Activated CD8-positive, alpha-beta T cell treated with anti-CD3 and anti-CD28 coated beads for 36 hours (primary cell): ENCODE results near the gene ACTN1. TPM values are rescaled to one million over a fixed set of nuclear protein-coding genes. Genes with fewer than 3 reads are reported as not detected.
A peak's percentile ranks its signal among the peaks of the same experiment; 100 is the strongest.

ENCODE experiments used
- ATAC-seq: fragments of 200-7000 bp; cut with Tn5 transposase; one replicate; pipeline ENCODE4 v1.10.0; 2021; ENCODE audit warnings: mild to moderate bottlenecking, moderate library complexity
- CTCF ChIA-PET: fragments of 350-600 bp; sonication (Branson Sonifier 250); formaldehyde crosslinking; loops from one replicate; lab custom pipeline; 2021; ENCODE audit warnings: antibody characterized with exemption; lab: Charles Lee
- POLR2A ChIA-PET: fragments of 350-600 bp; sonication (Branson Sonifier 250); formaldehyde crosslinking; loops from one replicate; lab custom pipeline; 2021; ENCODE audit warnings: antibody characterized with exemption; lab: Charles Lee
- DNase-seq: peaks from one replicate; pipeline ENCODE4 v3.0.0-alpha.2; 2020
- H3K27ac Mint-ChIP-seq: one replicate; pipeline ENCODE4 v1.8.0; 2021; ENCODE audit warnings: mild to moderate bottlenecking, mixed read lengths
- H3K27me3 Mint-ChIP-seq: one replicate; pipeline ENCODE4 v1.8.0; 2021; ENCODE audit warnings: mixed read lengths
- H3K36me3 Mint-ChIP-seq: one replicate; pipeline ENCODE4 v1.8.0; 2021; ENCODE audit warnings: low read depth, mixed read lengths
- H3K4me1 Mint-ChIP-seq: one replicate; pipeline ENCODE4 v1.8.0; 2021; ENCODE audit warnings: low read depth, mixed read lengths
- H3K4me3 Mint-ChIP-seq: one replicate; pipeline ENCODE4 v1.8.0; 2021; ENCODE audit warnings: mild to moderate bottlenecking, moderate library complexity, mixed read lengths
- H3K9me3 Mint-ChIP-seq: one replicate; pipeline ENCODE4 v1.8.0; 2021; ENCODE audit warnings: mixed read lengths
- intact Hi-C: fragments of 100-400 bp; cut with micrococcal nuclease; formaldehyde crosslinking; loops from one replicate; pipeline ENCODE4 v1.10.0; 2022
- total RNA-seq, 2 experiments: library from RNA; stranded (reverse); gene quantifications; one replicate each; pipeline ENCODE4 v1.2.3, GENCODE V29; 2021
- TF ChIP-seq, protein P1 (sequence below): fragments of 200-600 bp; IDR thresholded peaks from one replicate; pipeline ENCODE4 v1.8.0; 2022; ENCODE audit warnings: antibody characterized with exemption, mild to moderate bottlenecking

ACTN1 gene
- total RNA-seq, 2 experiments from 2014 or later: 214 TPM

DNA sequence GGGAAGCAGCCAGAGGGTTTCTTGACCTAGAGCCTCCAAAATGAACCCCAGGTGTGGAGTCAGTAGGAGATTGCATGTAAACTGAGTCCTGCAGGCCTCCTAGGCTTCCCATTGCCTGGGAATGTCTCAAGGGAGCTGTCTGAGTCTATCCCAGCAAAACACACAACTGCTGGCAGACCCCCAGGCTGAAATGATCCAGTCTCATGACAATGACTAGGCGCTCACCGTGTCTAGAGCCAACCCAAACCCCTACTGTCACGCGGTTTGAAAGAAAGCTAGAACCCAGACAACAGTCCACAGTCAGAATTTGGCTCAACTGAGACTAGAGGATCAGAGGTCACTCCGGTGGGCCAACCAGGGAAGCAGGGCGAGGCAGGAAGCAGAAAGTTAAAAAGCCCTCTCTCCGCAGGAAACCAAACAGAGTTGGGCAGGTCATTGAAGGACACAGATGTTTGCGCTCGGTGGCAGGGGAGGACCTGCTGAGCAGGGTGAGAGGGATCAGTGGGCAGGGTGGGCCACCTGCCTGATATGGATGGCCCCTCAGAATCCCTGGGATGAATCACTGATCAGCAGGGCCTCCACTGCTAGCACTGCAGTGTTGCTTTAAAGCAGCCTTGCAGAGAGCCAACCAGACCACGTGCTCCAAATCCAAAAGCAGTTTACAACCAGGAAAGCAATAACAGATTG lies 23.8 kb downstream of the ACTN1 start:
- H3K4me1 Mint-ChIP-seq: peaks cover 91% of the 10 kb centered on the region
- peaks cover 63% of the 10 kb centered on the region for H3K36me3 Mint-ChIP-seq
- peak overlapping the region; percentile 37 for H3K4me3 Mint-ChIP-seq
- ChIA-PET CTCF (interaction anchor here (1.1 to 1.9 kb wide), 7 partner anchors 8 to 111 kb away, joined by 3 to 13 read pairs (median 4); no protein-coding TSS in a partner anchor), POLR2A (interaction anchor here (0.7 to 5.5 kb wide), 8 partner anchors 9 to 30 kb away, joined by 3 to 40 read pairs (median 3); no protein-coding TSS in a partner anchor)
- ATAC-seq (peak; percentile 17), DNase-seq (no peak)
- intact Hi-C loops: no loop called here
- H3K9me3 Mint-ChIP-seq: no peaks in the 10 kb centered on the region
- no peaks in the 10 kb centered on the region for H3K27me3 Mint-ChIP-seq
- TF ChIP-seq, protein P1, sequence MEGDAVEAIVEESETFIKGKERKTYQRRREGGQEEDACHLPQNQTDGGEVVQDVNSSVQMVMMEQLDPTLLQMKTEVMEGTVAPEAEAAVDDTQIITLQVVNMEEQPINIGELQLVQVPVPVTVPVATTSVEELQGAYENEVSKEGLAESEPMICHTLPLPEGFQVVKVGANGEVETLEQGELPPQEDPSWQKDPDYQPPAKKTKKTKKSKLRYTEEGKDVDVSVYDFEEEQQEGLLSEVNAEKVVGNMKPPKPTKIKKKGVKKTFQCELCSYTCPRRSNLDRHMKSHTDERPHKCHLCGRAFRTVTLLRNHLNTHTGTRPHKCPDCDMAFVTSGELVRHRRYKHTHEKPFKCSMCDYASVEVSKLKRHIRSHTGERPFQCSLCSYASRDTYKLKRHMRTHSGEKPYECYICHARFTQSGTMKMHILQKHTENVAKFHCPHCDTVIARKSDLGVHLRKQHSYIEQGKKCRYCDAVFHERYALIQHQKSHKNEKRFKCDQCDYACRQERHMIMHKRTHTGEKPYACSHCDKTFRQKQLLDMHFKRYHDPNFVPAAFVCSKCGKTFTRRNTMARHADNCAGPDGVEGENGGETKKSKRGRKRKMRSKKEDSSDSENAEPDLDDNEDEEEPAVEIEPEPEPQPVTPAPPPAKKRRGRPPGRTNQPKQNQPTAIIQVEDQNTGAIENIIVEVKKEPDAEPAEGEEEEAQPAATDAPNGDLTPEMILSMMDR: no peak
- peak overlapping the region; percentile 87 for H3K27ac Mint-ChIP-seq

DNA sequence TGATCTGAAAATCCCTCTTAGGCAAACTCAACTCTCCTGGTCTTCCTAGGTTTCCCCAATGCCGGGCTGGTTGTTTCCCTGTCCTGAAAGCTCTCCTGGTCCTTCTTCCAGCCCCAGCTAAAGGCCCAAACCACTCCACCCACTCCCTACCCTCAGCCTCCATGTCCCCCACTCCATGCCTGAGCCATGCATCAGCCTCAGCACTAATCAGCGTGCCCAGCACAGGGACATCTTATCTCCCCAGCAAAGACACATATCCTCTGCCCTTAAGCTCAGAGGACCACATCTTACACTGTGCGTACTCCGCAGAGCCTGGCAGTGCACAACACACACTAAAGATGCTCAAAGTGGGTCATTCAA lies 25.9 kb downstream of the ACTN1 start:
- intact Hi-C loops: no loop called here
- Mint-ChIP-seq H3K27me3 (no peaks in the 10 kb centered on the region), H3K27ac (peak overlapping the region; percentile 91), H3K4me1 (peaks cover 88% of the 10 kb centered on the region), H3K9me3 (no peaks in the 10 kb centered on the region), H3K4me3 (peak overlapping the region; percentile 37), H3K36me3 (peaks cover 56% of the 10 kb centered on the region)
- TF ChIP-seq, protein P1: no peak
- ATAC-seq (peak; percentile 28), DNase-seq (no peak)
- ChIA-PET CTCF (interaction anchor here (0.8 to 1.5 kb wide), 4 partner anchors 13 to 154 kb away, joined by 3 to 5 read pairs (median 3); no protein-coding TSS in a partner anchor), POLR2A (interaction anchor here (1.6 kb wide), 1 partner anchor 25 kb away, joined by 5 read pairs; no protein-coding TSS in a partner anchor)

DNA sequence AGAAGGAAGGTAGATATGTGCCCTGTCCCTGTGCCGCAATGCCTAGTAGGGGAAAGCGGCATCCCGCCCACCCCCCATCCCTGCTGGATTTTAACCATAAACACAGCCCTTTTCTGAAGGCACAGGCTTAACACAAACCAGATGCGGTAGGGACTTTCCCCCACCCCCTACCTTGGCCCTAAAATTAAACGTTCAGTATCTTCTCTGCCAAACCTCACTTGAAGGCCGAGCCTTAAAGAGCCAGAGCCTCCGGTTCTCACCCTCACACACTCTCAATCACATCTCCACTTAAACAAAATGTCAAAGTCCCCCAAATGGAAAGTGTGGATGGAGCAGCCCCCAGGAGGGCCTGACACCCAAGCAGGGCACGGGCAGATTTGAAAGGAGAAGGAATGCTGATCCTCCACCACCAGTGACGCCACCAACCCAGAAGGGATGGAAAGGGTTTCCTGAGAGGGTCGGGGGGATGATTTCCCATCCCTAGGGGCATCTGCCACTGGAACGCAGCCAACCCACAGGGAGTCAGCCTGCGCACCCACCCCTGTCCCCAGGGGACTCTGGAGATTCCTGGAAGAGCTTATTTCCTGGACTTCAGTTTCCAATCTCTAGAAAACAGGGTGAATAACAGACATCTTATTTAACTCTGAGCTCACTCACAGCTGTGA lies 26.4 kb downstream of the ACTN1 start:
- CTCF ChIA-PET: interaction anchor here (0.8 to 1.5 kb wide), 5 partner anchors 13 to 155 kb away, joined by 3 to 5 read pairs (median 3); no protein-coding TSS in a partner anchor
- peak; percentile 67 for ATAC-seq
- Mint-ChIP-seq H3K27me3 (no peaks in the 10 kb centered on the region), H3K27ac (peak overlapping the region; percentile 91), H3K4me1 (peaks cover 88% of the 10 kb centered on the region), H3K9me3 (no peaks in the 10 kb centered on the region), H3K36me3 (peaks cover 56% of the 10 kb centered on the region), H3K4me3 (peak overlapping the region; percentile 37)
- TF ChIP-seq, protein P1: no peak
- intact Hi-C loops: no loop called here
- POLR2A ChIA-PET: interaction anchor here (1.6 to 2.6 kb wide), 2 partner anchors 13 to 25 kb away, joined by 5 to 8 read pairs; no protein-coding TSS in a partner anchor
- peak; percentile 75 for DNase-seq

DNA sequence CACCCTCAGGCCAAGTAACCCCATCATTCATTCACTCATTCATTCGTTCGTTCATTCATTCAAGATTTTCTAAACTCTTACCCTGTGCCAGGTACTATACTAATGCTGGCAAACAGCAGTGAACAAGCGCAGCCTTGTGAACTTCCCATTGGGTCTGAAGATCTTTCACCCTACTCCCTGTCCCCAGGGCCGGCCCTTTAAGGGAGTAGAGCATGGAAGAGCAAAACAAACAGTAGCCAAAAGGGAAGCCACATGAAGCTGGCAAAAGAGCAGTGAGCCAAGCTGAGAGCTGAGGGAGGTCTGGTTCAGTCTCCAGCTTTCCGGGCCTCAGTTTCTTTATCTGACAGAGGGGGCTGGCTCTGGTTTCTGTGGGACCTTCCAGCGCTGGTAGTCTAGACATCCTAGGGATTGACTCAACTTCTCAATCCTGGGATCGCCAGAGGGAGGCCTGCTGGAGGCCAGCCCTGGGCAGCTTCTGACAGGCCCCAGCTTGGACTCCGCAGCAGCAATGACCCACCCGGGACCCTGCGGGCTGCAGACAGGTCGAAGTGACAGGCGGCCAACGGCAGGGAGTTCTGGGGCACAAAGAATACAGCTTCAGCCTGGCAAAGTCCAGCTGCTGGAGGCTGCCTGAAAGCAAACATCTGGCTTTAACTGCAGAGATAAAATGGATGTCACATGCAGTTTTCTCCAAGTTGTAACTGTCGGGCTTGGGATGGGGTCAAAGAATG lies 27.1 kb downstream of the ACTN1 start:
- H3K27ac Mint-ChIP-seq: peak overlapping the region; percentile 91
- peaks cover 88% of the 10 kb centered on the region for H3K4me1 Mint-ChIP-seq
- ChIA-PET POLR2A (interaction anchor here (0.6 to 2.6 kb wide), 6 partner anchors 8 to 240 kb away, joined by 3 to 8 read pairs (median 4); partner anchors contain the start of gene EXD2), CTCF (interaction anchor here (1.0 to 1.5 kb wide), 3 partner anchors 12 to 30 kb away, joined by 3 read pairs; no protein-coding TSS in a partner anchor)
- peak overlapping the region; percentile 37 for H3K4me3 Mint-ChIP-seq
- DNase-seq (no peak), ATAC-seq (no peak)
- intact Hi-C loops: no loop called here
- peaks cover 50% of the 10 kb centered on the region for H3K36me3 Mint-ChIP-seq
- H3K27me3 Mint-ChIP-seq: no peaks in the 10 kb centered on the region
- no peaks in the 10 kb centered on the region for H3K9me3 Mint-ChIP-seq
- TF ChIP-seq, protein P1: no peak
